ENCODE data around the gene PPP1R8.
A peak's percentile ranks its signal among the peaks of the same experiment; 100 is the strongest.
"Not testable (repeated sequence)": the region's sequence is repeated elsewhere in the genome, so short reads cannot be mapped to it uniquely, and the experiment has no call there.

Gene PPP1R8

GRCh38 chr1:27831568-27832410, 1.2 kb downstream of the PPP1R8 start:
- DNase-seq, result no peak

- DNase-seq, result peak in 5 of 56 donors; percentile 1 to 22 (median 7)
These were observed 2.2 kb downstream of the PPP1R8 start for GRCh38 chr1:27832762-27833161.

GRCh38 chr1:27833470-27833869, 2.9 kb downstream of the PPP1R8 start:
- DNase-seq, result no peak

GRCh38 chr1:27835046-27835445, 4.5 kb downstream of the PPP1R8 start:
- no peak for DNase-seq

- no peak for DNase-seq
These were observed 4.9 kb downstream of the PPP1R8 start for GRCh38 chr1:27835501-27835900.

GRCh38 chr1:27849951-27850350, 19.4 kb downstream of the PPP1R8 start:
- DNase-seq, result no peak

- no peak for DNase-seq
These were observed 24.5 kb downstream of the PPP1R8 start for GRCh38 chr1:27855085-27855484.

GRCh38 chr1:27856561-27857343, 26.2 kb downstream of the PPP1R8 start:
- DNase-seq, result no peak

GRCh38 chr1:27857552-27857951, 27.0 kb downstream of the PPP1R8 start:
- DNase-seq, result not testable (repeated sequence)

- DNase-seq, result peak in 53 of 56 donors; percentile 23 to 94 (median 66)
These were observed 27.7 kb downstream of the PPP1R8 start for GRCh38 chr1:27858072-27858948.

GRCh38 chr1:27858949-27859576, 28.5 kb downstream of the PPP1R8 start:
- no peak for DNase-seq

GRCh38 chr1:27861436-27861835, 30.9 kb downstream of the PPP1R8 start:
- no peak for DNase-seq

GRCh38 chr1:27862004-27862403, 31.4 kb downstream of the PPP1R8 start:
- DNase-seq, result no peak

GRCh38 chr1:27862671-27863537, 32.3 kb downstream of the PPP1R8 start:
- peak in 16 of 56 donors; percentile 14 to 50 (median 22) for DNase-seq

- DNase-seq, result no peak
These were observed 32.9 kb downstream of the PPP1R8 start for GRCh38 chr1:27863538-27863915.

GRCh38 chr1:27864264-27864895, 33.8 kb downstream of the PPP1R8 start:
- DNase-seq, result peak in 3 of 56 donors; percentile 12 to 26 (median 14)

GRCh38 chr1:27865821-27866220, 35.2 kb downstream of the PPP1R8 start:
- DNase-seq, result no peak

- DNase-seq, result no peak
These were observed 38.0 kb downstream of the PPP1R8 start for GRCh38 chr1:27868556-27868931.

GRCh38 chr1:27868932-27869718, 38.5 kb downstream of the PPP1R8 start:
- no peak for DNase-seq

Measured in nucleus accumbens (tissue), 56 donors.